GM21717 (cell line): ENCODE results near the gene ZBTB22.
"Not testable (repeated sequence)": the region's sequence is repeated elsewhere in the genome, so short reads cannot be mapped to it uniquely, and the experiment has no call there.

Experiments
- ATAC-seq: cut with Tn5 transposase; IDR thresholded peaks from one replicate; pipeline ENCODE4 v1.9.1; 2021; ENCODE audit warnings: mild to moderate bottlenecking, moderate library complexity; ENCODE audit not compliant: unreplicated experiment

Gene ZBTB22

GRCh38 chr6:33285214-33285613 lies 32.3 kb downstream of the ZBTB22 start:
- not testable (repeated sequence) for ATAC-seq

DNA sequence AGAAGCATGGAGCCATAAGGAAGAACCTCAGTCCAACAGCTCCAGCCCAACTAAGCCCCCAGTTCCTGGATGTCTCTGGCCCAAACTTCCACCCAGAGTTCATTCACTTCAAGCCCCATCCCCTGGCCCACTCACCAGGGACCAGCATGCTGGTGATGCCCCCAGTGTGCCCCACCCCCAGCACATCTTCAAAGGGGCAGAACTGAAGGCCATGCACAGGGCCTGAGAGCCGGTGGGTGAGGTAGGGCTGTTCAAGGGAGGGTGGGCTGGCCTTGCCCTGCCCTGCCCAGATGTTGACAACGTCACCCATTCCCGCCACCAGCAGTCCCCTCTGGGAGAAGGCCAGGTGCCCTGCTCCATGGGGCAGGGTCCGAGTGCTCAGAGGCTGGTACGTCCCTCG lies 37.0 kb downstream of the ZBTB22 start:
- ATAC-seq = no peak

DNA sequence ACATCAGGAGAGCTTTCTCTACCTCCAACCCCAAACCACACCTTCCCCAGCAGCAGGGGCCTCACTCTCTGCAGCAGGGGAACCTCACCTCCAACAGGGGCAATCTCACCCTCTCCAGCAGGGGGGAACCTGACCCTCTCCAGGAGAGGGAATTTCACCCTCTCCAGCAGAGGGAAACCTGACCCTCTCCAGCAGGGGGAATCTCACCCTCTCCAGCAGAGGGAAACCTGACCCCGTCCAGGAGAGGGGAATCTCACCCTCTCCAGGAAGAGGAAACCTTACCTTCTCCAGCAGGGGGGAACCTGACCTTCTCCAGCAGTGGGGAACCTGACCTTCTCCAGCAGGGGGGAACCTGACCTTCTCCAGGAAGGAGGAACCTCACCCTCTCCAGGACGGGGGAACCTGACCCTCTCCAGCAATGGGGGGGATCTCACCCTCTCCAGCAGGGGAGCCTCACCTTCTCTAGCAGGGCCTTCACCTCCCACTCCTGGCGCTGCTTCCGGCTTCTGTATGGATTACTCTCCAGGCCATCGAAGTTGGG lies 37.5 kb downstream of the ZBTB22 start:
- no peak for ATAC-seq

GRCh38 chr6:33279257-33279695 lies 38.3 kb downstream of the ZBTB22 start:
- no peak for ATAC-seq

DNA sequence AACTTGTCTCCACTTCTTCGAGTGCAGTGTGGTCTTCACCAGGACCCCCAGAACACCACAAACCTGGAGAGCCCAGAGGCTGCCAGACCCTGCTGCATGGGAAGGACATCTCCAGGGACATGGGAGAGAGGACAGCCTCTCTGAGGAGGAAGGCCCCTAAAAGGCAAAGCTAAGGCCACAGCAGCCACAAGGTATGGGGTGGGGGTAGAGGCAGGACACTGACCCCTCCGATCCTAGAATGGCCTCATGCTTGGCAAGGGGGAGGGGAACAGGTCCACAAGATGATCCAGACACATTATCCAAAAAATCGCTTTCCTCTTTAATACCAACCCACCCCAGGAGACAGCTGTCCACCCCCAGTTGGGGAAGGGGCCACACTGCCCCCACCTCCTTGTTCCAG lies 38.7 kb downstream of the ZBTB22 start:
- no peak for ATAC-seq

DNA sequence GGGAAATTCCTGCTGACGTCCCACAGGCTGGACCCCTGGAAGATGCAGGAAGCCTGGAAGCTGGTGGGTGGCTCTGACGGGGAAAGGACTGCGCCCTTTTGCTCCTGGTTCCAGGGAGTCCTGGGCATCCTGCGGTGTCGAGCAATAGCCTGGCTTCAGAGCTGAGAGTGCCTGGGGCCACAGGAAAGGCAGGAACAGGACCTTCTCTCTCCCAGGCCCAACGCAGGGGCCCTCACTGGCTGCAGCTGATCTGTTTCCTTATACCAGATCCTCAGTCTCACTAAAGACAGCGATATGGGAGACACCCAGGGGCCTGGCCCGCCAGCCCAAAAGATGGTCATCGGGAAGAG lies 39.2 kb downstream of the ZBTB22 start:
- no peak for ATAC-seq

DNA sequence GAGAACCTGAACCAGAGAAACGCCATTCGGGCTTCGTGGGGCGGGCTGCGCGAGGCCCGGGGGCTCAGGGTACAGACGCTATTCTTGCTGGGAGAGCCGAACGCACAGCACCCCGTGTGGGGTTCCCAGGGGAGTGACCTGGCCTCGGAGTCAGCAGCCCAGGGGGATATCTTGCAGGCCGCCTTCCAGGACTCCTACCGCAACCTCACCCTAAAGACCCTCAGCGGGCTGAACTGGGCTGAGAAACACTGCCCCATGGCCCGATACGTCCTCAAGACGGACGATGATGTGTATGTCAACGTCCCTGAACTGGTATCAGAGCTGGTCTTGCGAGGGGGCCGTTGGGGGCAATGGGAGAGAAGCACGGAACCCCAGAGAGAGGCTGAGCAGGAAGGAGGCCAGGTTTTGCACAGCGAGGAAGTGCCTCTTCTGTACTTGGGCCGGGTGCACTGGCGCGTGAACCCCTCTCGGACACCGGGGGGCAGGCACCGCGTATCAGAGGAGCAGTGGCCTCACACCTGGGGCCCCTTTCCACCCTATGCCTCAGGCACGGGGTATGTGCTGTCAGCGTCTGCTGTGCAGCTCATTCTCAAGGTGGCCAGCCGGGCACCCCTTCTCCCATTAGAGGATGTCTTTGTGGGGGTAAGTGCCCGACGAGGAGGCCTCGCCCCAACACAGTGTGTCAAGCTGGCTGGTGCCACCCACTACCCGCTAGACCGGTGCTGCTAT lies 39.7 kb downstream of the ZBTB22 start:
- ATAC-seq = peak; percentile 7

DNA sequence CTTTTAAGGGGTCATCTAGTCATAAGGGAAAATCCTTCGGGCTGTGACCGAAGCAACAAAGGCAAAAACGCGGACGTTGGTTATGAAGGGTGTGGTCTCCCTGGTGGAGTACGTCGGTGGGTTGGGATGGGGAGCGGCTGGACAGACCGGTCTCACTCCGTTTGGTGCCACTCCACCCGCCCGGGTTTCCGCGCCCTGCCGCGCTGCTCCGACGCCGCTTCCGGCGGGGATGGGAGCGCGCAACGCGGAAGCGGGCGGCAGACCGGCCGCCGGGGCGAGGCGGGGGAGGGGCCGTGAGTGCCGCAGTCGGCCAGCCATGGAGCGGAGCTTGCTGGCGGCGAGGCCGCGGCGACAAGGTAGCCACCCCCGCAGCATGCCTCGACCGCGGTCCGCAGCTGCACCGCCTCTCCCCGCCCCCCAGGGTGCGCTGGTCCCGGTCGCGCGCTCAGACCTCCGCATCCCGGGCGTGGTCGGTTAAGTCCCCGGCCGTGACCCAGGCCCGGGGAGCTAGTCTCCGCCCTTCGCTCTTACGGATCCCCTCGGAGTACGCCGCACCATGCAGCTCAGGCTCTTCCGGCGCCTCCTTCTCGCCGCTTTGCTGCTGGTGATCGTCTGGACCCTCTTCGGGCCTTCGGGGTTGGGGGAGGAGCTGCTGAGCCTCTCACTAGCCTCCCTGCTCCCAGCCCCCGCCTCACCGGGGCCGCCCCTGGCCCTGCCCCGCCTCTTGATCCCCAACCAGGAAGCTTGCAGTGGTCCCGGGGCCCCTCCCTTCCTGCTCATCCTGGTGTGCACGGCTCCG lies 40.5 kb downstream of the ZBTB22 start, which contains the start of gene B3GALT4:
Gene B3GALT4, plus strand, starts transcription at position 260 of the 799 bp plus-strand sequence. Its CDS starts 297 bp downstream, at position 557.
- ATAC-seq = peak; percentile 43

- no peak for ATAC-seq
Measured at GRCh38 chr6:33276581-33276863, 41.0 kb downstream of the ZBTB22 start.

- not testable (repeated sequence) for ATAC-seq
Measured at GRCh38 chr6:33275795-33276580, 41.6 kb downstream of the ZBTB22 start.

- ATAC-seq = no peak
Measured at GRCh38 chr6:33273924-33274902, 43.3 kb downstream of the ZBTB22 start.

DNA sequence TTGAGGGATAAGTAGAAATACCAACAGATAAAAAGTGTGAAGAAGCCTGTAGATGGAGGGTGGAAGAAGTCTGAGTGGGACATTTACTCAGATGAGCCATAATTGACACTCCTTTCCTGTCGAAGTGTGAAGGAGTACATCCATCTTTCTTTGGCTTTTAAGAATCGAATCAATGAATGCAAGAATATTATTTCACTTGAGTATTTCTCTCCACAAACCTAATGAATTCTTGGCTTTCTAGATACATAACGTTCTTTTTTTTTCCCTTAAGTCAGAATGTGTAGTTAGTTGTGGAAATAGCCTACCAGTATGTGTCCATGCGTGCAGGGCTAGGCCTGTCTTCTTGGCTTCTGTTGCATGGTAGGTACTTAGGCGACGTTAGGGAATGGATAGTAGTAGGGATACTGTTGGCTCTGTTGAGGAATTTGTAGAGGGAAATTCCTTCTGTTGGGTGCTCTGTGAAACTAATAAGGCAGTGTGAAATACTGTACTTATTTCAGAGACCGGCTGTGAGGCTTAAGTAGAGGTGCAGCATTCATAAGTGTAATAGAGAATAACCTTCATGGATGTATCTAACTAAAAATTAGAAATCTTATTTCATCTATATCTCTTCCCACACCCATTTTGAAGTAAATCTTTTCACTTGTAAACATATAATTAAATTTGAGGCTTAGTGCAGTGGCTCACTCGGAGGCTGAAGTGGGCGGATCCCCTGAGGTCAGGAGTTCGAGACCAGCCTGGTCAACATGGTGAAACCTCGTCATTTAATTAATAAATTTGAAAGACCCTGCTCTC lies 44.2 kb downstream of the ZBTB22 start:
- no peak for ATAC-seq

GRCh38 chr6:33272275-33273128 lies 45.0 kb downstream of the ZBTB22 start:
- ATAC-seq = no peak

GRCh38 chr6:33271468-33272274 lies 45.9 kb downstream of the ZBTB22 start, which contains the start of the genes RPS18 and VPS52:
RPS18 (plus strand) TSS chr6:33272075; CDS start chr6:33272120, 45 bp downstream.
VPS52 (minus strand) TSS chr6:33271876; CDS start chr6:33271675, 201 bp downstream.
- peak; percentile 54 for ATAC-seq

DNA sequence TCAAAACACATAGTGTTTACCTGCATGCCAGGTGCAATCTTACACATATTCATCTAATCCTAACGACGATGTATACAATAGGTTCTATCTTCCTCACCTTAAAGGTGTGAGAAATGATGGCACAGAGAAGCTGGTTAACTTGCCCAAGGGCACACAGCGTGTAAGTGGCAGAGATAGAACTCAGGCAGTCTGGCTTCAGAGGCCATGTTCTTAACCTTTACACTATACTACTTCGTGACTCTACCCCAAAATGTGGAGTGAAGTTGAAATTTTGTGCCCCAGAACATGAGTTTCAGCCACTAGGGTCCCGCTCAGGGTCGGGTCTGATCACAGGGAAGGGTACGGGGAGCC lies 46.5 kb downstream of the ZBTB22 start:
- ATAC-seq = no peak
